GM18909 (cell line): Measurements from ENCODE around the gene NPAS3.

Experiments
- ATAC-seq: cut with Tn5 transposase; IDR thresholded peaks from one replicate; pipeline ENCODE4 v1.9.1; 2021; ENCODE audit warnings: mild to moderate bottlenecking; ENCODE audit not compliant: unreplicated experiment, poor library complexity

Gene NPAS3

DNA sequence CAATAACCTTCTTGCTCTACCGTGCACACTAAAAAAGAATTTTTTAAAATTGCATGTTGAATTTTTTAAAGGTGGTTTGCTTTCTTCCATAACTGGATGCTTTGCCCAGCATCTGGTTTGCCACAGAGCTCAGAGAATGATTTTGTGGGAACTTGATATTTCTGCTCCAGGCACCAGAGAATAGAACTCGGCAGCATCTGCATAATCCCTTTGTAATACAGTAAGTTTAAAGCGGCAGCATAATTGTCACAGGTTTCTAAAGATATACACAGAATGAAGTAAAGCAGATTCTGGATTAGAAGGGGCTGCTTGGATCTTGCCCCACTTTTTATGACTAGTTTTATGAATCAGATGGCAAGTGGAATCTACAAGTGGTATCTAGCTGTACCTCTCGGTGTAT is 352.0 kb downstream of the NPAS3 start:
- no peak for ATAC-seq

DNA sequence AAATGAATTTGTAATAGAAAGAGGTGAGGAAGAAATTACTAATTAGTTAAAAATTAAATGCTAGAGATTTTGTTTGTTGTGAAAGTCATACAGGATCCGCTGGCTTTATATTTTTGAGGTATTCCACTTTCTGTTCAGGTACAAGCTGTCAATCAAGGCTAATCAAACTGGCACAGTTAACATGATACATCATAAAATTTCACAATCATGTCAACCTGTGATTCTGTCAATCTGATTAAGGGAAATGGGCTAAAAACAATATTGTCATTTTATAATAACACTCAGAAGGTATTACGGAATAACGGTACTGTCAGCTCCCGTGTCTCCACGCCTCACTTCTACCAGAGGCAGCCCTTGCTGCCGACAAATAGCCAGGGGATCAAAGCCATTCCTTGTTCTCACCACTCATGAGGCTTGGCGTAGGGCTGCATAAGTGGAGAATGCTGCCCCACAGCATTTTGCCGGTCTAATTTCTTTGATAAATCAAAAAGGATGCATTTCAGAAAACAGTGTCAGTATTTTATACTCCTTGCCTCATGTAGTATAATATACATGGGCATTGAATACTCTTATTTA is 352.9 kb downstream of the NPAS3 start:
- ATAC-seq = no peak

DNA sequence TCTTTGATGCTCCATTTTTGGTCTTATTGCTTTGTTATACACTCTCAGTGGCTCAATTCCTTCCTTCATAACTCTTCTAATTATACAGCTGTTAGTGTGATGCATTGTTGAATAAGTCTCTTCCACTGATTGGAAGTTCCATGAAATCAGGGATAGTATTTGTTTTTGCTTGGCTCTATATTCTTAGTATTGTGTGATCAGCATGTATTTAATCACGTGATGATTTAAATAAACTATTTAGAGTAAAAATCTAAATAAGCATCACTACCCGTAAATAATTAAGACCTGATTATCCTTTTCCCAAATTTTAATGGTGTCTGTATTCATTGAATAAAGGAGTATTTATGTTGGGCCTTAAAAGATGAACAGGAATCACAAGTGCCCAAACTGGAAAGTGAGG is 355.7 kb downstream of the NPAS3 start:
- no peak for ATAC-seq

DNA sequence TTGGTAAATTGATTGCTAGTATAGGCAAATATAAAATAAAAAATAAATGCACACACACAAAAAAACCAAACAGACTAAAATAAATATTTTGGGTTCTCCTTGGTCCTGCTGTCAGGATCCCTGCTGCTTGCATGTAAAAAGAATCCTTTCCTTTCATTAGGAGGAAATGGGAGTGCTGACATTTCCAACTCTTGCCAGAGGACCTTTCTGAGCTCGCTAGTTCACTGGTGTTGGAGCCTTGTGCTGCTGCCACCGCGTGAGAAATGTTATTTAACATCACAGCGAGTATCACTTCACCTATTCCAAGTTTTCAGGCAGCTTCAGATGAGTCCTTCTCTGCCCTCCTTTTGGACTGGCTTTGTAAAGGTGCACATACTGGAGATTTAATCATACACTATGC is 358.9 kb downstream of the NPAS3 start:
- ATAC-seq = no peak

DNA sequence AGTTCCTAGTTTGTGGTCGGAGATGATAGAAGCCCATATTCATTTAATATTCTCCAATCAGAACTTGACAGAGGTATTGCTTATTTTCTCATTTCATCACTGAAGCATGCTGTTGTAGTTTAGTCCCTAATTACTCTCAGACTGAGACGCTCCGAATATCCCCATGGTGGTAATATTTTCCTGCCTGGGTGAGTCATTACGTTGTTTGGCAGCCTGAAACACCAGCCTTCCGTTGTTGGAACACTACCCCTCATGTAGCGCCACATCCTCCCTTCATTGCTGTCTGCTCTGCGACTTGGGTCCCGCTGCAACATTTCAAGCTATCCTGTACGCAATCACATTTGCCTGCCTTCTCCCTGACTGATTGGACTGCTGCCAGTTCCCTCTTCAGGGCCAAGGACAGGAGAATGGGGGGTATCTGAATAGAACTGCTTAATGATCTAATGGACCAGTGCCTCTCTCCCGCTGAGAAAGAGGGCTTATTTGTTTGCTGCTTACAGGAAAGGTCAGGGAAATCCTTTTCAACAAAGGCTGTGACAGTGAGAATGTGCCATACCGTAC is 369.1 kb downstream of the NPAS3 start:
- no peak for ATAC-seq

DNA sequence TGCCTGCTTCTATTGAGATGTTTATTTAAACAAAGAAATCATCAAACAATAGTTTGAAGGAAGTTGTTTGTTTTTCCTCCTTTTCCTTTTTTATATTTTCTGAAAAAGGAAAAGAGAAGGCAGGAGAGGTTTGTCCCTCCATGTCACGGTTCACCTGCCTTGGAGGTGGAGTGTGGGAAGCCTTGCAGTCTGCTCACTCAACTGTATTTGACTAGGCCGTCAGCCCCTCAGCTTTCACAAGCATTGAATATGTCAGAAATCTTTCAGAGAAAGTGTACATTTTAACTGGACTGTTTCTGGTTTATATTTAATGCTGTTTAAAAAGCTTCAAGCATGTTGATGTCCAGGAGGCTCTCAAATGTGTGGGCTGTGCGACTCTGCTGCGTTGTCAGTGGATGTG is 370.4 kb downstream of the NPAS3 start:
- no peak for ATAC-seq

DNA sequence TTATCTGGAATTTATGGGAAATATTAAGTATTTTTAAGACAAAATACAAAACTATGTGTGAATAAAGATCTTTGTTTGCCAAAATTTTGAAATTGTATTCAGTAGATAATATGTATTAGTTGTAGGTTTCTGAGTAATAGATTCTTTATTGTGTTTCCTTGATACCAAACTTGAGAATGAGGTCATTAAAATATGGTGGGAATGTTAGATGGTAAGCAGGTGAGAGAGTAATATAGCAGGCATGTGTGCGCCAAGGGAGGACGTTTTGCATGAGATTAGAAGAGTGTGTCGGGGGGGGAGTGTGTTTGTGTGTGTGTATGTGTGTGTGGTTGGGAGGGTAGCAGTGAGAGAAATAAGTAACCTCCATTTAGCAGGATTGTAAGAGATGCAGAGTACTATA is 376.5 kb downstream of the NPAS3 start:
- ATAC-seq = no peak

DNA sequence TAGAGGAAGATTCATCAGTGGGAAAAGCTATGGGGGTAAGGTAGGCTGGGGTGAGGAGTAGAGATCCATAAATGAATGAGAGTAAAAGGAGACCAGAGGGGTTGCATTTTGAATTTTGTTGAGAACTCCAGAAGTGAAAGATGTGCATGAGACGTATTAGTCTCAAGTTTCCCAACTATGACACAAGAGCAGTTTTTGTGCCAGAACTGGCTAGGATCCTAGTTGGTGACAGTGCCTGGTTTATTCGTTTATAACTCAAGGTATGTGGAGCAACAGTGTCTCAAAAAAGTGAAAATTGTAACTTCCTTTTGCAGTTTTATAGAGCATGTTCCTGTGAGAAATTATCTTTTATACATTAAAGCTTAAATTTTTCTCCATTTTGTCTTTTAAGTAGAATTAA is 377.0 kb downstream of the NPAS3 start:
- ATAC-seq = no peak

DNA sequence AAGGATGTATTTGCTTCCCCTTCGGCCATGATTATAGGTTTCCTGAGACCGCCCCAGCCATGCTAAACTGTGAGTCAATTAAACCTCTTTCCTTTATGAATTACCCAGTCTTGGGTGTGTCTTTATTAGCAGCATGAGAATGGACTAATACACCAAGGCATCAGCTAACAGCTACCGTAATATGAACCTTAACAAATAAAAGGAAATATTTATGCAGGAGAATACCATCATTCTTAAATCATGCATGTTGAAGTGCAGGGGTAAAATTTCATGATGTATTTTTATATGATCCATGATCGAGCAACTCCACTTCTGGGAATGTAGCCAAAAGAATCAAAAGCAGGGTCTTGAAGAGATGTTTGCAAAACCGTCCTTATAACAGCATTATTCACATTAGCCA is 379.0 kb downstream of the NPAS3 start:
- ATAC-seq = no peak

DNA sequence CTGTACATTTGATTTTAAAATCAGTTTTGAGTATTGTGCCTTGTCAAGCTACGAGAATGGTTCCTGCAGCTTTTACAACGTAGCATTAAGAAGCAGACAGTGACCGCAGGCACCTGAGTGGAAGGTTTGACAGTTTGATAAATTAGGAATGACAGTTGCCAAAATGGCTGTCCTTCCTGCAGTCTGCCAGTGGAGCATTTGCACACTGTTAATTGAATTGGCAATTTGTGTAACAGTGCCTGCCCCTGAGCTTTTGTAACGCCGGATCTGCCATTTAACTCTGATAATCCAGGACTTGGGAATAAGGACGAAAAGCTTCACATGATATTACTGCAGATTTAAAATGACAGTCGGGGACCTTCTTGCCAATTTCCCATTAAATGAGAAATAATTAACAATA is 385.3 kb downstream of the NPAS3 start:
- ATAC-seq = no peak

DNA sequence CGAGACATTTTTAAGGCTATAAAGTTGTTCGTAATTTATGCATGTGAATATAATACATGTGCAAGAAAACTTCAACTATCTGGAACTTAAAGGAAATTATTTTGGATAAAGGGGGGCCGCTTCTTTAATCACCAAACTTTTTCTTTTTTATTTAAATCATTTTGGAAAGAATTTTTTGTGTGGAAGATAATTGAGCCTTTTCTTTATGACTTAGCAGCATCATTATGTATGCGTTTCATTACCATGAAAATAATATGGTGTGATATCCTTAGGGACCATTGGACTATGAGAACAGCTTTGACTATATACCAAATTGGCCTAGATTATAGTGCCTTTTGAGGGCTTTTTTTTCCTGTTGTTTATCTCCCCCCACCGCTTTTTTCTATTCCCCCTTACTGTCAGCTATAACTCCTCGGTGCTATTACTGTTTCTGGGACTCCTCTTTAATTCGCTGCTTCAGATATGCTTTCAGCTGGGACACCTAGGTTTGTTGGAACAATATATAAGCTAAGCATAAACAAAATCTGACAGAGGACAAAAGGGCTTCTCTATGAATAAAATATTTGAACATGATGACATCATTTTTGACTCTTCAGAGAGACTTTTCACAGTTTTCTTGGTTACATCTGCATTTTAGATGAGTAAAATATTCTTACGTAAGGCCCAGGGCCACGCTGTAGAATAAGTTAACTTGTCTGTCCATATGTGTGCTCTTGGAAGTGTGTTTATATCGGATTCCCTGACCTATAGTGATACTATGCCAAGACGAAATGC is 392.7 kb downstream of the NPAS3 start:
- ATAC-seq = no peak

DNA sequence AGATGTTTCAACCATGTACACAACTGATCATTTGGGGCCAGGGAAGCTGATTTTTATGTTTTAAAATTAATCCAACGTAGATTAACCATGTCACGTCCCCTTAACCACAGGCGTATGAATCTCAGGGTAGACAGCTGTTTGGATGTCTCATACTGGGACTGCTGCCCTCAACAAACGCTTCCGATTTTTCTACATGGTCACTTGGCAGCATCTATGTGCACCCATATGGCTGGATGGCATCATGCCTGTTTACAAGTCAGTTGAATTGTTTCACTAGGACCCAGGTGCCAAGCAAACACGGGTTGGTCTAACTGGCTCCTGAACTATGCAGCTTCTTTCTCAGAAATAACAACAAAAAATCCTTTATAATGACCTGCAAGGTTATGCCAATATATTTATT is 393.8 kb downstream of the NPAS3 start:
- no peak for ATAC-seq

DNA sequence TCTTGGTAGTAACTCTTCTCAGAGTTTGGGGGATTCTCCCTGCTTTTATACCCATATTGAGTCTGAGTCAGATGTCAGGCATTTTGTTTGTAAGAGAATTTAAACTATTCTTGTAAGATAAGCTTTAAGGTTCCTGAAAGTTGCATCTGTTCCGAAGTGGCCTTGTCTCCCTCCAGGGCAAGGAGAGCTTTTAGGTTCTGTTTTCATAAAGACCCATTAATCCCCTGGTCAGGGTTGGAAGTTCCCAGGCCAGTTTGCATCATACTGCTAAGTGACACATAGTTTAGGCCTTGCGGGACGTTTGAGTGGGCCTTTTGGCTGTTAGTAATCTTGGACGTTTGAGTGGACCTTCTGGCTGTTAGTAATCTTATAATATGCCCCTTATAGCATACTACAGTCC is 396.7 kb downstream of the NPAS3 start:
- no peak for ATAC-seq

DNA sequence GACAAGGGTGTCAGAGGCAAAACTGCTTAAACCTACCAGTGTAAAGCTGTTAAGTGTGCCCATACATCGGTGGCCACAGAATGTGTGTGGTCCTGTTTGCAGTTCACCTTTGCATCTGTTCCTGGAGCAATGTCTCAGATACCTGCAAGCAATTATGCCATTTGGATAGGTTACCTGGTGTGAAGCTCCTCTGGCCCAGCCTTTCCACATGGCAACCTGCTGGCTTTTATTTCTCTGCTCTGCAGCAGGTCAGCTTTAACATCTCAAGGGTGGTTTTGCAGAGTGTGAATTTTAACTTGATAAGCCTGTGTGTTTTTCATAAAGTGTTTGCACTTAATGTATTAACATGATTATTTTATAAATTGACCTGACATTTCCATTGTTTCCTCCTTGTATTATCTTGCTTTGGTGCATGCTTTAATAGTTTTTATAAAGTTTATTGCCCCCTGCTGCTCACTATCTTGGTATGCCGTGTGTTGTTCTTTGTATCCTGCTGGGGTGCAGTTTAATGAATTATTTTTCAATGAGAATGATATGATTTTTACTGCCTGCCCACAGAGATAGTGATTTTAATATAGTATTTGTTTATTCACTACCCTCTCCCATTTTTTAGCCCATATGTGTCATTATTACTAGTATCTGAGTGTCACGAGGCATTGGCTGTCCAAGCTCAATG is 403.8 kb downstream of the NPAS3 start:
- ATAC-seq = no peak

DNA sequence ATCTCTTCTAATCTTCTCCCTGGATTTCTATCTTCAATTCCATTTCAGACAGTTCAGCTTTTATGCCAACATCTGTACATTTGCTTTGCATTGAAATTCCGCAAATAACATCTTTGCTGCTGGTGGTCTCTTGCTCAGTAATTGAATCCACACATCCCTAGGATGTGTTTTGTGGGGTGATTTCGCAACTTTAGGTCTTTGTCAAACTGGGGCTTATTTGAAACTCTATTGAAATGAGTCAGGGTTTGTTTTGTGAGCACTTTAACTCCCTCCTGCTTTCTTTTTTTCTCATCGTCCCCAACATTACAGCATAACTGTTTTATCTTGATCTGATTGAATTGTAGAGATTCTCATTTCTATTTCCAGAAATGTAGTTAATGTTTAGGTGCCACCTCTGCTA is 404.3 kb downstream of the NPAS3 start:
- no peak for ATAC-seq

DNA sequence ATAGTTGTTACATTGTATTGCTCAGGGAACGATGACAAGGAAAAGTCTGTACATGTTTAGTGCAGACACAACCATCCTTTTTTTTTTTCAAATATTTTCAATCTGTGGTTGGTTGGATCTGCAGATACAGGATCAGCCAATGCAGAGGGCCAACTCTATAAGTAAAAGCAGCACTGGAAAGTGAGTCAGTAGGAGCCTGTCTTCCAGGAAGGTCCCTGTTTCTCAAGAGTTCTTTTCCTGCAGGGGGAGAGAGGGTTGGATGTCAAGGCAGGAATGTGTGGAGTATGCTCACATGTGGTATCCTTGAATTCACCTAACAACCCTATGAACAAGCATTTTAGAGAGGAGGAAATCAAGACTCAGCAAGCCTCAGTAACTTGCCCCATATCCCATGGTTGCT is 409.1 kb downstream of the NPAS3 start:
- ATAC-seq = no peak

DNA sequence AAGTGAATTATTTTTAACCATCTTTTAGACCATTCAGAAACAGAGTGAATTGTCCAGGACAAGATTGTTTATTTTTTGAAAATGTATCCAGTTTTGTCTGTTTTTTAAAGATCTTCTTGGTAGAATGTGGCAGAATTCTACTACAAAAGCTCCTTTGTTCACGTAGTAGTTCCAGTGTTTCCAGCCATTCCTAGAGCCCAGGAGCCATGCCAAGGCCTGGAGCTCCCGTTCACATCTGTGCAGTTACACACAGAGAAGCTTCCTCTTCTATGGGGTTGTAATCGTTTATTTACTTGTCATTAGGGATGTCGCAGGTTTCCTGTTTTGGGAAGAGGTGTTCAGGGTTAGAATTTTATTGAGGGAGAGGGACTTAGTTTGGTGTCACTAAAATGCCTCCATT is 409.8 kb downstream of the NPAS3 start:
- no peak for ATAC-seq

DNA sequence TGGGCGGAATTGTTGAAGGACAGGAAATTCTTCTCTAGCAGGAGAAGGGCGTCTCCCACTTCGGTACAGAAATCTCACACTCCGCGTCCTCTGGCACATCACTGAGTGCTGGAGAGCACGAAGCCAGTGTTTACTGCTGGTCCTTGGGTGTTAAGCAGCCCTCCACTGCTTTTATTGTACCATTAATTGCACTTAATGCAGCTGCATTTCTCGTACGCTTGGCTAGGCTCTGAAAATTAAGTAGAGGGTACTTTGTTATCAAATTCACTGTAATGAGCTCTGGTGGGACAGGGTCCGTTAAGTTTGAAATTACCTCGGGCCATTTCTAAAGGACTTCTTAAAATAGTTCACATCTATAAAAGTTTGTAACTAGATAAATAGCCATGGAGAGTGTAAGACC is 411.2 kb downstream of the NPAS3 start:
- no peak for ATAC-seq

DNA sequence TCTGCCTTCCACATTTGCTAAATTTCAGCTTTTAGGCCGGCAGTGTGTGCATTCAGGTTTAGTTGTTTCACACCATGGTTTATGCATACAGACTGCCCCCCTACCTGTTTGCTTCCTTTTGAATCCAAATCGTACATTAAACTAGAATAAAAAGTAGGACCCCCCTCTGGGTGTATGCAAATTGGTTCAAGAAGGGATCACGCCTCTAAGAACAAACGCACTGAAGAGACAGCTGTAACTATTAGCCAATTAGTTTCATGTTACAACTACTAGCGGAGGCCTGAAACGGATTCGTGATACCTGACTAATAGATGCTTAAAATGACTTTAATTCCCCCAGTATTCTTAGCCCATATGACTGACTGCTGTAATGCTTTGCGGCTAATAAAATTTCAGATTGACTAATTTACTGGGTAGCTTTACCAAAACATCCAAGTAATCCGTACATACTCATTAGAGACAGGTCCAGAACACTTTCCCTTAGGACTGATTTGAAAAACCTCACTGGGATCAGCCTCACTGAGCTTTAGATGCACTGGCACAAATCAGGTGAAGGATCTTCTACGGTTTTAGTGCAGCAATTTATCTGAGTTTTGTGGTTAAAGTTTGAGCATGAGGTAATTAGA is 411.8 kb downstream of the NPAS3 start:
- no peak for ATAC-seq

DNA sequence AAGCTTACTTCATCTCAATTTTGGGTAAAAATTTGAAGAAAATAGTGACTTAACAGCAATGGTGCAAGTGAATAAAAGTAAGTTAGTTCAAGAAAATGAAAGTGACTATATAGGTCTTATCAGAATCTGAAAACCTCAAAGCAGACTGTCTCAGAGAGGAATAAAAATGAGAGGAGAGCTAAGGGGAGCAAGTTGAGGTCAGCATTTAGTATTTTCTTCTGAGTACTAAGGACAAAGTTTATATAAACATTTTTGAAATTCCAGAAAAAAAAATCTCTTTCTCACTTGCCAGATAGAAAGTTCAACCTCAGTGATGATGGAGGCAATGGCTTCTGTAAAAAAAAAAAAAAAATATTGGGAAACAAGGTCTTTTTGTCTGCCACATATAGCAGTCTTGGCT is 414.1 kb downstream of the NPAS3 start:
- no peak for ATAC-seq

DNA sequence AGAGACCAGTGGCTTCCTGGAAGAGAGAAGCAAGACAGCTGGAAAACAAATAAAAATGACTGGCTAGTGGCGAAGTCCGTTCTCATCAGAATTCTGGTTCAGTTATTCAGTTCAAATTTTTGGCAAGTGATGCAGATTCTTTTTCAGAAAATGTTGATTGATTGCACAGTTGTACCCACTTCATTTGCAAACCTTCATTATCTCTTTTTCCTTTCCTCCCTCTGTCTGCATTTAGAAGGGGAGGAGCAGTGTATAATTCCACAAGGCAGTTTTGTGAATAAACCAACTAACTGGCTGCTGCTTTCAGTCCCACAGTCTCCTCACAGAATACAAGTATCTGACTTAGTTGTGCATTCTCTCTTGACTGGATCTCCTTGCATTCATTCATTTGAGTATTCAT is 417.5 kb downstream of the NPAS3 start:
- no peak for ATAC-seq
